Cardiac fibroblast (primary cell): ENCODE data around the gene ZFTA.

Experiments
- DNase-seq, 2 donors: peaks; one replicate each; pipeline versions ENCODE4 v3.0.0 to v3.0.0-alpha.2; 2010; ENCODE audit warnings: low read depth in 2 of 2
- H3K4me3 ChIP-seq, 2 donors: replicated peaks in 1 of 2; 1 replicate in 1 of 2; 2 replicates in 1 of 2; pipeline ENCODE4 v1.5.1; 2011; ENCODE audit warnings: low read depth in 2 of 2, low read length in 2 of 2, mild to moderate bottlenecking in 2 of 2, moderate library complexity in 1 of 2
- TF ChIP-seq, protein P1 (sequence below): IDR thresholded peaks from one replicate; pipeline ENCODE4 v1.5.1; 2011; ENCODE audit warnings: low read depth, mild to moderate bottlenecking, low read length, inconsistent platforms

Gene ZFTA

DNA sequence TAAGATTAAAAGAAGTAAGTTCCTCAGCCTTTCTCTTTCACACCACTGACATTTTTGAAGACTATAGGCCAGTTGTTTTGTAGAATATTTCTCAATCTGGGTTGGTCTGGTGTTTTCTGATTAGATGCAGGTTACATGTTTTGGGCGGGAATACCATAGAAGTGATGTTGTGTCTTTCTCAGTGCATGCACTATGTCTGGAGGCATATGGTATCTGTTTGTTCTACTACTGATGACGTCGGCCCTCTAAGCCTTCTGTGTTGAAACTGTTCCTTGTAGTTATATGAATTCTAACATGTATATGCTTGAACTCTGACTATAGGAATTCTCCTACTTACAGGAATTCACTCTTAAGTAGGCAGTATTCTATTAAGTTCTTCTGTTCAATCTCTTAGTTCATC is 21.6 kb downstream of the ZFTA start:
- TF ChIP-seq, protein P1, sequence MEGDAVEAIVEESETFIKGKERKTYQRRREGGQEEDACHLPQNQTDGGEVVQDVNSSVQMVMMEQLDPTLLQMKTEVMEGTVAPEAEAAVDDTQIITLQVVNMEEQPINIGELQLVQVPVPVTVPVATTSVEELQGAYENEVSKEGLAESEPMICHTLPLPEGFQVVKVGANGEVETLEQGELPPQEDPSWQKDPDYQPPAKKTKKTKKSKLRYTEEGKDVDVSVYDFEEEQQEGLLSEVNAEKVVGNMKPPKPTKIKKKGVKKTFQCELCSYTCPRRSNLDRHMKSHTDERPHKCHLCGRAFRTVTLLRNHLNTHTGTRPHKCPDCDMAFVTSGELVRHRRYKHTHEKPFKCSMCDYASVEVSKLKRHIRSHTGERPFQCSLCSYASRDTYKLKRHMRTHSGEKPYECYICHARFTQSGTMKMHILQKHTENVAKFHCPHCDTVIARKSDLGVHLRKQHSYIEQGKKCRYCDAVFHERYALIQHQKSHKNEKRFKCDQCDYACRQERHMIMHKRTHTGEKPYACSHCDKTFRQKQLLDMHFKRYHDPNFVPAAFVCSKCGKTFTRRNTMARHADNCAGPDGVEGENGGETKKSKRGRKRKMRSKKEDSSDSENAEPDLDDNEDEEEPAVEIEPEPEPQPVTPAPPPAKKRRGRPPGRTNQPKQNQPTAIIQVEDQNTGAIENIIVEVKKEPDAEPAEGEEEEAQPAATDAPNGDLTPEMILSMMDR: no peak
- peak in 1 of 2 donors; percentile 26 for DNase-seq
- H3K4me3 ChIP-seq: no peak overlapping the region

DNA sequence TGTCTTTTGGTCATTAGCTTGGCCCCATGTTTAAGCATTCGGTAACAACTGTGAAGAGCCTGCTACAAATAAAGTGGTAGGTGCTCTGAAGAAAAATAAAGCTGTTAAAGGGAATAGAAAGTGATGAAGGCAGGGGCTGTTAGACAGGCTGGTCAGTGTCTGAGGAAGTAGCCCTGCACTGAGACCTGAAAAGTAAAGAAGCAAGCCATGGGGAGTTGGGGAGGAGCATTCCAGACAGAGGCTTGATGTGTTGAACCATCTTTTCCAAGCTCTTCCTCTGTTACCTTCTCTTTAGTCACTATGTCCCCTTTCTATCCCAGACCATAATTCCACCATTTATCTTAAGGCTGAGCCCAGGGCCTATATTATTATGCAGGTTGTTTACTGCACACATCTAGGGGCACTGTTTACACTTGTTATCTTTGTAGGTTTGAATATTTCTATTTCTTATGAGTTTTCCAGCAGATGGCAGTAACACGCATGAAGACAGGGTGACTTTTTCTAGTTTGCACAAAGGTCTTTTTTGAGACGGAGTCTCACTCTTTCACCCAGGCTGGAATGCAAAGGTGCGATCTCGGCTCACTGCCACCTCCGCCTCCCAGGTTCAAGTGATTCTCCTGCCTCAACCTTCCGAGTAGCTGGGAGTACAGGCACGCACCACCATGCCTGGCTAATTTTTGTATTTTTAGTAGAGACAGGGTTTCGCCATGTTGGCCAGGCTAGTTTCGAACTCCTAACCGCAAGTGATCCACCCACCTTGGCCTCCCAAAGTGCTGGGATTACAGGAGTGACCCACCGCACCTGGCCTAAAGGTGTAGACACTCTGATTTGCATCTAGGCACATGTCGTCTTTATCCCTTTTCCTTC is 23.0 kb downstream of the ZFTA start:
- TF ChIP-seq, protein P1: no peak
- H3K4me3 ChIP-seq: no peak overlapping the region
- peak; percentile 24 to 37 for DNase-seq

DNA sequence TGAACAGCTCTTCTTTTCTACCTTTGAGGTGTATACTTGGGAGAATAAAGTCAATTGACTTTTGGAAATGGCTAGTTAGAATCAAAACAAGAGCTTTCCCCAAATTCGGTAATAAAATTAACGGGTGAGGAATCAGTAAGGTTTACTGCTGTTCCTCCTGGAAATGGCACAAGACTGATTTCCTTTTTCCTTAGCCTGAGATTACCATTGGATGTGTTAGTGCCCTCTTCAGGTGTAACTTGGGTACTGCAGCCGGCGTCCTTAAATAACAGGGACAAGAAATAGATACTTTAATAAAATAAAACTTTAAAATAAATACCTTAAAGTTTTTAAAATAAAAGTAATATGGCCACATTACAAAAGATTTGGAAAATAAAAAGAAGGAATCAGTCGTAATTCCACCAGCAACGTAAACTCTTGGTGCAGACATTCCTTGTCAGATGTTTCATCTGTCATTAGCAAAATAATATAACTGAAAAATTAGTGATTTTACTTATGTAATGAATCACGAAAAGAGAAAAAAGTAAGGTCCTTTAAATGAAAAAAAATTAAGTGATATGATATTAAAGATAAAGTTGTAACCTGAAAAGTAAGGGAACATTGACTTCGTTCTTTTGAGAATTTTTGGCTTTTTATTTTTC is 29.7 kb downstream of the ZFTA start:
- H3K4me3 ChIP-seq: no peak overlapping the region
- TF ChIP-seq, protein P1: peak; percentile 95
- DNase-seq: peak; percentile 90 to 92

DNA sequence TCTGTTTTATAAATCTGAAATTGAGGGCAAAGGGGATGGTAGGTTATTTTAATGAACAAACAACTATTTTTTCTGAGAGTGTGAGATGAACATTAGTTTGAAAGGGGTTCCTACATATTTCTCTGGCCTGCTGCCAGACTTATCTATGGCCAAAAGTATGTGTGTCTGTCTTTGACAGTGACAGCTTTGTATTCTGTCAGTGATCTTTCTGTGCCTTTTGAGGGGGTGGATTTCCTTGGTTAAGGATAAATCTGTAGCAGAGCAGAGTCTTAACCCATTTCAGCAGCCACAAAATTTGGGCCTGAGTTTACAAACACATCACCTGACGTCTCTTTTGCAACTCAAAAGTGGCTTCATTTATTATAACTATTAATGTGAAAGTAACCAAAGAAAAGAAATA is 30.9 kb downstream of the ZFTA start:
- TF ChIP-seq, protein P1: no peak
- H3K4me3 ChIP-seq: no peak overlapping the region
- DNase-seq: no peak

DNA sequence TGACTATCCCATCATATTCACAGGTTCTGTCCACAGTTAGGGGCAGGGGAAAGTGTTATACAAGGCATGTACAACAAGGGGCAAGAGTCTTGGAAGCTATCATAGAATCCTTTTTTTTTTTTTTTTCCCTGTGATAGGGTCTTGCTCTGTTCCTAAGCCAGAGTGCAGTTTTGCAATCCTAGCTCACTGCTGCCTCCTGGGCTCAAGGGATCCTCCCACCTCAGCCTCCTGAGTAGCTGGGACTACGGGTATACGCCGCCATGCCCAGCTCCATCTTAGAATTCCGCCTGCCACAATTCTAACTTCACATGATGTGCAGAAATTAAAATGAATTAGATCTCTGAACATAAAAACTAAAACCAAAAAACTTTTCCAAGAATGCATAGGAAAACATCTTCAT is 31.7 kb downstream of the ZFTA start:
- TF ChIP-seq, protein P1: no peak
- H3K4me3 ChIP-seq: no peak overlapping the region
- DNase-seq: no peak

DNA sequence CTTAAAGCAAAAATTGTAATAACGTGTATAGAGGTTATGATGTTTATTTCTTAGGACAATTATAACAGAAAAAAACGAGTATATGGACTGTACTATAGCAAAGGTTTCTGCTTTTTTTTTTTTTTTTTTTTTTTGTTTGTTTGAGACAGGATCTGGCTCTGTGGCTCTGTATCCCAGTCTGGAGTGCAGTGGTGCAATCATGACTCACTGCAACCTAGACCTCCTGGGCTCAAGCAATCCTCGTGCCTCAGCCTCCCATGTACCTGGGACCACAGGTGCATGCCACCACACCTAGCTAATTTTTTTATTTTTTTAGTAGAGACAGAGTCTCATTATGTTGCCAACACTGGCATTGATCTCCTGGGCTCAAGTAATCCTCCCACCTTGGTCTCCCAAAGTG is 39.2 kb downstream of the ZFTA start:
- TF ChIP-seq, protein P1: no peak
- no peak for DNase-seq
- H3K4me3 ChIP-seq: no peak overlapping the region
